GM18873 (cell line): Measurements from ENCODE around the gene MCTP1.
"Not testable (repeated sequence)": the region's sequence is repeated elsewhere in the genome, so short reads cannot be mapped to it uniquely, and the experiment has no call there.

Source experiments
- ATAC-seq: cut with Tn5 transposase; IDR thresholded peaks from one replicate; pipeline ENCODE4 v1.9.1; 2021; ENCODE audit warnings: mild to moderate bottlenecking, moderate library complexity, moderate number of reproducible peaks; ENCODE audit not compliant: unreplicated experiment, low FRiP score

The MCTP1 gene

DNA sequence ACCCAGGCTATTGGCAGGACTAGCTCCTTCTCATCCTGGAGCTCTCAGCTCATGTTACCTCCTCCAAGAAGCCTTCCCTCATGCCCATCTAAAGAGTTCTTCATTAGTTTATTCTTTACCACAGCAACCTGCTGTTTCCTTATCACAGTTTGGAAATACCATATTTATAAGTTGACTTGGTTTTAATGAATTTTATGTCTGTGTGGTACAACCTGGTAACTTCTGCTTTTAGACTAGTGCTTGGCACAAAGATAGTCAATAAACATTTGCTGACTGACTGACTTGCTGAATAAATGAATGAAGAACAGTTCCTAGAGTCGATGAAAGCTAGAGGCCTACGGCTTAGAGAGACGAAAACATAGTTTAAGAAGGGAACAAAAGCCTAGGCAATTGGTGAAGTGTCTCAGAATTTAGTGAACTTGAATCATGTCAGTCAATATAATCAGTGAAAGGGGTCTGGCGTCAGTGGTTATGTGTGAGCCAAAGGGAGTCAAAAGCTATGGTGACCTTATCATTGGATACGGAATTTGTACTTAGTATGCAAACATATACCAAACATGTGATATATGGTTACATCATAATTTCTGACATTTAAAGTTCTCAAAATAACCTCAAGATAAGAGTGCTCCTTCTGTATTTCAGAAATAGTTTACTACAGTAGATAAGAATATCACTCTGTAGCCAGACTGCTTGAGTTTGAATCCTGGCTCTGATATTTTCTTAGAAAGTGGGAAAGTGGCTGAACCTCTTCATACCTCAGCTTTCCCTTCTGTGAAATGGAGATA lies 239.5 kb downstream of the MCTP1 start:
- no peak for ATAC-seq

DNA sequence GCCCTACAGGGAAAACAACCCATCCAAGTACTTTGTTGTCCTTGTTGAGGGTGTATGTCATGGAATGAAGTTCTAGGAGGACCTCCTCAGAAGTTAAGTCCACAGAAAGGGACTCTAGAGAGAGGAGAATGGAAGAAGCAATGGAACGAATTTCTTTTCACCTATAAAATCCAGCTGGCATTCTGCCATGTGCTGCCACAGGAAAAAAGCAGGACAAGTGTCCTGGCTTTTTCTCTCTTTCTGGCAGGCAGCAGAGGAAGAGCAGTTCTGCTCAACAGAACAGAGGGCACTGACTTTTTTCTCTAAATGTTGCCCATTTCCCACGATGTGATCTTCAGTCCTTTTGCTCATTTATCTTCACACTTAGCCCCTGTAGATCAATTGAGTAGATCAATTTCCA lies 240.8 kb downstream of the MCTP1 start:
- ATAC-seq, result no peak

DNA sequence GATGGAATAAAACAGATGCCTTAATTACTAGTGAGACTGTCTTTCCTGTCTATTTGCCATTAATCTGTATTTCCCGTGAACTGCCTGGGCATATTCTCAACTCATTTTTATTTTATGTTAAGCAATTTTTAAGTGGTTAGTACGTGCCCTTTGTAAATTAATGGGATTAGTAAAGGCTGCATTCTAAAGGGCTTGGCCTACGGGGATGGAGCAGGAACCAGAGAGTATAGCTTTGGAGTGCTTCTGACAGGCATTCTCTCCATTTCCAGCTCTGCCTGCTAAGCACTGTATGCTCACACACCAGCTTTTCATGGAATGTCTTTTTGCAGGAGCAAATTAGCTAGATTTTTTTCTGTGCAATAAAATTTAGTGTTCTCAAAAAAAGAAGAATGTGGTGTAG lies 241.2 kb downstream of the MCTP1 start:
- no peak for ATAC-seq

DNA sequence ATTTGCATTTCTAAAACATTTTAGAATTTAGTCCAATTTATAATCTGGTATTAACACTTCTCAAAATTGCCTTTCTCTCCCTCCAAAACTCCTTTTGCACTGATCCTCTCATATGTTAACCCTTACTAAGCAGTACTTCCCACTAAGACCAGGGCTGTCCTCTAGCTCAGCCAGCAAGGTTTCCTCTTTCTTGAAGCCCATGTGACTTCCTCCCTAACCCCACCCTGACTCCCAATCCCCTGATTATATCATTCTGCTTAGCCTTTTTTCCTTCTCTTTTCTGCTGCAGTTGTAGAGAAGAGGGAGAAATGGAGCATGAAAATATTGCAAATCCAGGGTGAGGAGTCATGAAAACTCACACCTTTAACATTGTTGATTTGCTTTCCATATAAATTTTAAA lies 241.7 kb downstream of the MCTP1 start:
- no peak for ATAC-seq

DNA sequence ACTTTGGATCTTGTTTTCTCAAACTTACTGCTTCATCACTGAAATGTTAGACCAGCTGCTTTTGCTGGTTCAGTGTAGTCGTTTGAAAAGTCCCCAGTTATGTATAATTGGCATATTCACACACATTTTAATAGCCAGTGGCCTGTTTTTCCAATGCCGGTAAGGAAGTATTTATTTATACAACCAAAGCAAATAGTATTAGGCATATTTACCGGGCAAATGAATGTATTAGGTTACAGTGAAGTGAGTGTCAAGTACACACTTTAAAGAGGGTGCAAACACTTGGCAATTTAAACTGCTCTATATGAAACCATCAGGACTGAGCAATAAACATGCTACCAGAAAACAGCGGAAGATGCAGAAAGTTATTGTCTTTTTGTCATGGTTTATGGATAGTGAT lies 242.9 kb downstream of the MCTP1 start:
- no peak for ATAC-seq

DNA sequence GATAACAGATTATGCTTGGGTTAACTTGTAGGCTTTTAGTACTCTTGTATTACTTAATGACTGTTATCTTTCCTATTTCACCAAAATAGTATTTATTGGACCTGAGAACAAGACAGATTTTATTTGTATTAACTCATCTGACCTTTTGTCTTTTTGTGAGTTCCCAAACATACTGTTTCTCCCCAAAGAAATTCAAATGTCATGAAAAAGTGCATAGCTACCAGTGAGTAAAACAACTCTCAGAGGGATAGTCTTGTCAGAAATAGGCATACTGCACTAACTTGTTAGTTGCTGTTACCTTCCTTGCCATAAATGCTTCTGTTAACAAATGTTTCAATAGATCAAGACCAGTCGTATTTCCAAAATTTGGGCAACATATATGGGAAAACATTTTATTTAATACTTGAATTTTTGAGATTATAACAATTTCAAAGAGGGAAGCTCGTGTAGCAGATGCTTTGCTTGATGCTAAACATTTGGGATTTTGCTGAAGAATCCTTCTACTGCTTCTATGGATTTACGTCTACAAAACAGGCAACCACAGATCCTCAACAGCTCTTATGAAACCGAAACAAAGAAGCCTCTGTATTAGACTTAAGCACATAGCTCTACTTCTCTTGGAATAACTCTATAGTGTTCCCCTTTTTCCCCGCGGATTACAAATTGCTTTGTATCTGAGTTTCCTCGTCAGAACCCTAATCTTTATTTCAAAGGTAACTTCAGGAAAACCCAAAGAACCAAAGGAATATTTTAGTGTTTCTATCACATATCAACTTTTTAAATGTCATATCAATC lies 248.8 kb downstream of the MCTP1 start:
- ATAC-seq, result no peak

DNA sequence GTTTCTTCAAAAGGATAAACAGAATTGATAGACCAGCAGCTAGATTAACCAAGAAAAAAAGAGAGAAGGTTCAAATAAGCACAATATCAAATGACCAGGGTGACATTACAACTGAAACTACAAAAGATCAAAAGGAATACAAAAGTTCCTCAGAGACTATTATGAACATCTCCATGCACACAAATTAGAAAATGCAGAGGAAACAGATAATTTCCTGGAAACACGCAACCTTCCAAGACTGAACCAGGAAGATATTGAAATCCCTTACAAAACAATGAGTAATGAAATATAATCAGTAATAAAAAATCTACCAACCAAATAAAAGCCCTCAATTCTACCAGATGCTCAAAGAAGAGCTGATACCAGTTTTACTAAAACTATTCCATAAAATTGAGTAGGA lies 252.1 kb downstream of the MCTP1 start:
- ATAC-seq, result no peak

DNA sequence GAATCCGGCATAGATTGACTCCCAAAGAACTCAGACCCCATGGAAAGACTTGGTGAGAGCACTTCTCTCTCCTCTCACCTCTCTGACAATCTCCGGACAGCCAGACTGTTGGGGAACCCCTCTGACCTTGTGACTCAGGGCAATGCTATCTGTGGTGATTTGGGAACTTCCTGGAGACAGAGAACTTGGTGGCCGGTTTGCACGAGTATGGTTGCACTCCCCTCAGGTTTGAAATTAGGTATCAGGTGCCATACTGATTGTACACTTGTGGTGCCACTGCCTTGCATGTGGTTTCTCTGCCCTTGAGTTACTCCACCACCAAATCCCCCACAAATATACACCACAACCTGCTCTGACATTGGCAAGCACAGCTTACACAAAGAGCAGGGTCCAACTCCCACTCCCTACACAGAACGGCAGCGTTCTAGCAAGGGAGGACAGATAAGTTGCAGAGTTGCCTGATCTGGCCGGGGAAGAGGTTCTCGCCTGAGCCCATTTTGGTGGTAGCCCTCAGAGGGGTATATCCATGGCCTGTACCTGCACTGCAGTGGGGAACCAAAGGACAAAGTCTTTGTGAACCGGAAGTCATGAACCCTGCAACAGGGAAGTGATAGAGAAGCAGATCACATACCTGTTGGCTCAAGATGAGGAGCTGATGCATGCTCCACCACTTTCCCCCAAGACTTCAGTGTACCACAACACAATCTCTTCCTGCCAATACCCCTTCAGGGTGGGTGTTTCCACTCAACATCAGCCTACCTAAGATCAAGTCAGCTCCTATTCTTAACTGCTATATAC lies 255.1 kb downstream of the MCTP1 start:
- ATAC-seq, result no peak

DNA sequence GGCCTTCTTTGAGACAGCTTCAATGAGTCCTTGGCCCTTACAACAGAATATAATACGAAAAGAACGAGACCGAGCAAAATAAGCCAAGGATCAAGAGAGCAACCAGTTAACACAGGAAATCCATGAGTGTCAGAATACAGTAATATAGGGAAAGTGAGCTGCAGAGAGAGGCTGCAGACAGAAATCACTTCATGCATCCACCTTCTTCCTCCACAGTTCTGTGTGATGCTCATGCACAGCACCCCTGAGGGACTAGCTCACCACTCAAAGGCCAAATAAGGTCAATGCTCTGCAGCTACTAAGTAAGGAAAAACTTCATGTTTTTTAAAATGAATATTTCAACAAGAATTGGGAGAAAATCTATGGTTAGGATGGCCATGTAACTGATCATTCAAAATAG lies 257.1 kb downstream of the MCTP1 start:
- ATAC-seq, result no peak

DNA sequence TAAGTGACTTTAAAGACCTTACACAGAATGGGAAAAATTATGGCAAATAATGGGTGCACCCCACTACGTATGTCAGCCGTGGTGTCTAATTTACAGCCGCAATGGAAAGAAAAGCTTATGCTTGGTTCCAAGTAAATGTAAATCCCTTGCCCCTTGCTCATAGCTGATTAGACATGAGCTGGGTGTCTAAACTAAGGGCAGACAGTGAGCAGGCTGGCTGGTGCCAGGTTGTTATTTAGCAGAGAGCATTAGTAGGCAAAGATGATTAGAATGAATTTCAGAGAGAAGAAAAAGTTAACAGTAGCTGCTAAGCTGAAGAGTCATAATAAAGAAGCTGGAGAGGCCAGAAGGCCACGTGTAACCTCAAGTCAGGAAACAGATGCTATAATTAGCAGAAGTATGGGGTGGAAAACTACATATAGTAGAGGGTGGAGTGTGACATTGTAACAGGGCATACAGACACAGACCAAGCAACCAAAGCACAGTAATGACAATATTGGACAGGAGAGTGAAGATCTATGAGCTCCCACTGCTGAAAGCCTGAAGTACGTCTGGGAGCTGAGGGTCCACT lies 257.7 kb downstream of the MCTP1 start:
- ATAC-seq, result no peak

DNA sequence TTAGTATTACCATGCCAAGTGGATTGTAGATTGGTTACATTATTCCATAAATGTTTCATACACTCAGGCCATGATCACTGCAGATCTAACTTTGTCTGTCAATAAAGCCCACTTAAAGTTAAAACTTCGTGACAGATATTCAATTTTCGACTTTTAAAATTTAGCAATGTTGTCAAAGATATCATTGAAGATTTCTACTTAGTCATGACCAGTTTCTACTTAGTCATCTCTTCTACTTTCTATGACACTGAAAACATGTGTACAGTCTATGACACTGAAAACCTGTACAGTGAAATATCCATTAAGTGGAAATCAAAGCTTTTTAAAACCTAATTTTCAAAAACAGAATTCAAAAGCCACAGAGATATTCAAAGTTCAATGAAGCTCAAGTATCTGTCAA lies 258.2 kb downstream of the MCTP1 start:
- no peak for ATAC-seq

DNA sequence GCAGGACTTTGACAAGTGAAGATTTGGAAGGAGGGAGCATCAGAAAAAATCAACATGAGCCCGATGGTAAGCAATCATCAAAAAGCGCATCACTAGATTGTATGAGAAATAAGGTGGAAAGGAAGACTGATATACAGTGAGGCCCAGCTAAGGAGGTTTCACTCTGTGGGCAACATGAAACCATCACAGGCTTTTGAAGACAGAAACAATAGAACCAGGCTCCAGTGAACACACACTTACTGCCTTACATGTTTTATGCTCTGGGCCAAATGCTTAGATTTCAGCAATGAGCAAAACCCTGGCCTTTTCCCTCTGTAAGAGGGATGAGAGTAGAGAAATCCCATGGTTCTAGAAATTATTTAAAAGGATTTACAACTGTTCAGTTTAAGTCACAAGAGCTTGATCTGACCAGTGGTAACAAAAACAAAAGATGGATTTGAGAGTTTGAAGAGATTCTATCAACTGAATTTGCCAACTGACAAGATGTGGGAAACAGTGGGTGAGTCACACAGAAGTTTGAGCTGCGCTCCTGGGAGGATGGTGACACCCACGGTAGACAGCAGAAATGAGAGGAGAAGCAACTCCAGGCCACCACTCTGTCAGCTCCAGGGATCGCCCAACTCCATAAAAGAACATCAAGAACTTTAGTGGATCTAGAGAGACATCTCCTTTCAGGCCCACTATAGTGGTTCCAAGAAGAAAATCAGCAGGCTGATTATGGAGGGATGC lies 261.8 kb downstream of the MCTP1 start:
- peak; percentile 65 for ATAC-seq

DNA sequence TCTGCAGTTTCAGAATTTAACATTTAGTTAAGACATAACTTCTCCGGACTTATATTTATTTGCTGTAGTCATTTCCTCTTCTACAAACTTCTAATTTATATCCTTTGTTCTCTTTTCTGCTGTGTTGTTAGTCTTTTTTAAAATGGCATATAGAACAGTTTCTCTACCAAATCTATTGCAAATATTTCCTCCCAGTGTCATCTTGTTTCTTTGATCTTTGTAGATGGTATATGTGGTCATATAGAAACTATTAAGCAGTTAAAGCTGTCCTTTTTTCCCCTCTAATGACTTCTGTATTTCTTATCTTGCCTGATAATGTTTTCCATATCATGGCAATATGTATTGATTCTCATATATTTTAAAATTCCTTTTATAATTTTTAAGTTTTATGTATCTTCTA lies 264.5 kb downstream of the MCTP1 start:
- no peak for ATAC-seq

DNA sequence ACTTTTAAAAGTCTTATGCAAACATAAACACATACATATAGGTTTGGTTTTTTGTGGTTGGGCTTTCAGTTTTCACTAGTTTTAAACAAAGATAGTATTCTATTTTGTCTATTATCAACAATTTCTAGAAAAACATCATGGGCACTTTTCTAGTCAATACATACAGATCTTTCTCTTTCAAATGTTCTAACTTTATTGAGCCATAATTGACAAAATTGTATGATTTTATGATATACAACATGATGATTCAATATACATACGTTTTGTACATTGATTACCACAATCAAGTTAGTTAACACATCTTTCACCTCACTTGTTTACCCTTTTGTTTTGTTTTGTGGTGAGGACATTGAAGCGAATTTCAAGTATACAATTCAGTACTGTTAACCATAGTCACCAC lies 265.9 kb downstream of the MCTP1 start:
- ATAC-seq, result no peak

DNA sequence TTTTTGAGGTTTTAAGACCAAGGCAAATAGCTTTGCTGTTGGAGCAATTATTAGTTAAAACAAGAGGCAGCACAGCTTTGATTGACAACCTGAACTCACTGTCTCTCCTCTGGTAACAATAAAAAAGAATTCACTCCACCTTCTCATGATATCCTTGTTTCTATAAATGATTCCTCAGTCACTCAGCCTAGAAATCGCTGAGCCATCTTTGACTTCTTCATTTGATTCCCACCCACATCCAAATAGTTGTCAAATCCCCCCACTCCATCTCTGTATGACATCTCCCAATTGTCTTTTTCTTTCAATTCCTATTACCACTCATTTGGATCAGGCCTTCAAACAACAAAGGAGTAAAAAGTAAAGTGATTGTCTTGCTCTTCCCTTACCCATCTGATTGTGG lies 266.4 kb downstream of the MCTP1 start:
- no peak for ATAC-seq

DNA sequence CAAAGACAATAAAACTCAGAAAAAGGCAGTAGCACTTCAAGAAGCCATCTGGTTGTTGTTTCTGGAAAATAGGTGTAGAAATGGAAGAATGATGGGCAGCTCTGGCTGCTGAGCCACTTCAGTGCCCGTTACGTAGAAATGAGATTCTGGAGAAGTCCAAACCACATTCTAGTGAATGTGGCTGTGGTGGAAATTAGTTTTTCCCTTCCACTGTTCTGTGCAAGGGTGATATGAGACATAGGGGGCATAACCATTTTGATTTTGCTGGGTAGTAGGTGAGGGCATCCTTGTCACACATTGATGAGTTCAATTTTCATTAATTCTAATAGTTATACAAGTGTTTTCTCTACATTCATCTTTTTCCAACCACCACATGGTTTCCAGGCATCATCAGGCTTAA lies 275.1 kb downstream of the MCTP1 start:
- ATAC-seq, result no peak

DNA sequence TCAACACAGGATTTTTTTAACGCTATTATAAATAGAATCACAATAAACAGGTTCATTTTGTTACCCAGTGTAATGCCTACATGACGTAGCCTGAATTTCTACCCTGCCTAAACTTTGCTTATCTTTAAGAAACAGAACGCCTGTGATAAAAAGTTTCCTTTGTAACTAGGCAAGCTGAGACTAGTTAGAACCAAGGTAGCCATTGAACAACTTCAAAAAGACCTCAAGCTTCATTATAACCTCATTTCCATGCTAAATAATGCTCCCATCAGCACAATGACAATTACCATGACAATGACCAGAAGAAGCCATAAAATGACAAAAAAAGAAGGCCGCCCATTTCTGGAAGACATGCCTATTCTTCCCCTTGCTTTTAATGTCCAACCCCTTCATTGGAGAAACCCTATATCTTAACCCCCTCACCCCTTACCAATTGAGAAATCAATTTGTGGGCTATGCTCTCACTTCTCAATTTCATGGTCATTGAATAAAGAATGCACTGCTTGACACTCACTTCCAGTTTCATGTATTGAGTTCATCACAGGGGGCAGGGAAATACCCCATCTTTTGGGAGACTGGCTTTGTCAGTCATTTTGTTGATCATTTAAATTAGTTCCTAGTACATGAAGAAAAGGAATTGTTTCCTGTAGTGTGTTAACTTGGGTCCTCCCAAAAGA lies 276.8 kb downstream of the MCTP1 start:
- ATAC-seq, result peak; percentile 70

DNA sequence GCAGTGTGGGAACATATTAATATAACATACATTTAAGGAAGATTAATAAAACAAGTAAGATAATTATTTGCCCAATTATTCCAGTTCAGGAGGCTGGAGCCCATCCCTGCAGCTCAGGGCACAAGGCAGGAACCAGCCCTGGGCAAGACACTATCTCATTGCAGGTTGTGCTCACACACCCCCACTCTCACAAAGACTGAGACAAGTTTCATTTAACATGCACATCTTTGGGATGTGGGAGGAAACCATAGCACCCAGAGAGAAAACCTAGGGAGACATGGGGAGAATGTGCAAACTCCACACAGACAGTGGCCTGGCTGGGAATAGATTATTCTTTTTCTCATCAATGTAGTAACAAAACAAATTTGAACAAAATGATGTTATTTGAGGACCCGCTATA lies 279.1 kb downstream of the MCTP1 start:
- ATAC-seq, result no peak

DNA sequence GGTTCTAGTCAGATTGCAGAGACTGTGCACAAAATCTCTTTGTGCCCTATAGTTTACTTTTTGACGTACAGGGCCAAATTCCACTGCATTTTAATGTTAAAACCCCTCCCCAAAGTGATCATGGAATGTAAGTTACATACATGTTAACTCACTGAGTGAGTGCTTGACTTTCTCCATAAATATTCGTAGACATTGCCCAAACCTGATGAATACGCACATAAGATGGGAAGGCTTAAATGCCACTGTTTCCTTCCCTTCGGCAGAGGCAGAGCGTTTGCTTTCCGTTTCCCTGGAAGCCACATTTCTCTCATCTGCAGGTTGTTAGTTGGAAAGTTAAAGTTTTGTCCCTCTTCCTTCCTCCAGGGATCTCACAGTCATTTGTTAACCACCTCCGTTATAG lies 286.2 kb downstream of the MCTP1 start:
- no peak for ATAC-seq

DNA sequence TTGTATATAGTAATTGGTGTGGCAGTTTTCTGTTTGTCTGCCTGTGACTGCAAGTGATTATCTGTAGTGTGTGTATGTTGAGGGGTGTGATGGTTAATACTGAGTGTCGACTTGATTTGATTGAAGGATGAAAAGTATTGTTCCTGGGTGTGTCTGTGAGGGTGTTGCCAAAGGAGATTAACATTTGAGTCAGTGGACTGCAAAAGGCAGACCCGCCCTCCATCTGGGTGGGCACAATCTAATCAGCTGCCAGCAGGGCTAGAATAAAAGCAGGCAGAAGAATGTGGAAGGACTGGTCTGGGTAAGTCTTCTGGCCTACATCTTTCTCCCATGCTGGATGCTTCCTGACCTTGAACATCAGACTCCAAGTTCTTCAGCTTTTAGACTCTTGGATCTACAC lies 290.4 kb downstream of the MCTP1 start:
- ATAC-seq, result not testable (repeated sequence)
